NCI-H748 (cell line): ENCODE results near the gene KAZALD1.

Experiments used
- DNase-seq: peaks from one replicate; lab custom pipeline; 2025; ENCODE audit not compliant: unreplicated experiment; lab: John Stamatoyannopoulos, UW

KAZALD1 gene

GRCh38 chr10:101094121-101094879, 32.5 kb downstream of the KAZALD1 start:
- no peak for DNase-seq

DNA sequence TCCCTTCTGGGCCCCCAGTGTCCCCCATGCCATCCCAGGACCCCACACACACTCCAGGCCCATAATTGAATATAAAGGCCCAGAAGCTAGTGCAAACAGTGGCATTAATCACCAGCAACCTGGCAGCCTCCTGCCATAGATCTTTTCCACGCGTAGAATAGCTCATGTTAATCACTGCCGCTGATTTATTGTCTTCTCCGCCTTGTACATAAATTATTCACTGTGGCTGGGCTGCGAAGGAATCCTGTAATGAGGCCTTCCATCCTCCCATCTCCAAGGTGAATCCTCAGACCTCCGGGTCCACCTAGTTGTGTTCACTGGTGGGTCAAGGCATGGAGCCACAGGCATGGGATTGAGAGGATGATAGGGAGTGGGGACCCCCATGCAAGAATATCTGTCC, 33.2 kb downstream of the KAZALD1 start:
- DNase-seq, result no peak

- DNase-seq, result peak; percentile 82
Observed at GRCh38 chr10:101095550-101096213, 33.9 kb downstream of the KAZALD1 start.

DNA sequence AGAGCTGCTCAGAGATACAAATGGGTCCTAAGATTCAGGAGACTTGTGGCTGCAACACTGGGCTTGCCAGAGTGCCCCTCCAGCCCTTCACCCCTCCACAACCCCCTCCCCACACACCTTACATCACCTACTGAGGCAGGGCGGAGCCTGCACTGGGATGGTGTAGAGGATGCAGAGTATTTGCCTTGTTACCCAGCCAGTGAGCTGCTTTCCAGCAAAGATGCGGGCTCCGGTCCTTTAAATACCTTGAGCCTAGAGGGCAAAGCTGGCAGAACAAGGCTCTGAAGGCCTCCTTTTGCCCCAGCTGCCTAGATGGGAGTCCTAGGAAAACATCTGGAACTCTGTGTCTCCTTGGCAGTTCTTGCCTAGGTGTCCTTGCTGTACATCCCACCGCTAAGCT, 34.6 kb downstream of the KAZALD1 start:
- DNase-seq, result no peak

- no peak for DNase-seq
Observed at GRCh38 chr10:101097881-101098280, 36.1 kb downstream of the KAZALD1 start.

DNA sequence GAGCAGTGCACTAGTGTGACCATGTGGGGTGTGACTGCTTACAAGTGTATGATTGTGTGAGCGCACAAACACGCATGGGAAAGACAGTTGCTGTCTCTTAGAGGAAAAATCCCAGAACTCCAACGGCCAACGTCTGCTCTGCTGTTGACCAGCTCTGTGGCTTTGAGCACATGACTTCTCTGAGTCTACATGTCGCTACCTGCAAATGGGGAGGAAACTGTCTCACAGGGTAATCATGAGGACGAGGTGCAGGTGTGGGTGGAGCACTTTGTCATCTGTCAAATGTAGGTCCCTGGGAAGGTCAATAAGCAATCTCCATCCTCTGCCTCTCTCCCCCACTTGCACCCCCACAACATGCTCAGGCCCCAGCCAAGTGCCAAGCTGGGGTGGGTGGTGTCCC, 38.1 kb downstream of the KAZALD1 start:
- no peak for DNase-seq

DNA sequence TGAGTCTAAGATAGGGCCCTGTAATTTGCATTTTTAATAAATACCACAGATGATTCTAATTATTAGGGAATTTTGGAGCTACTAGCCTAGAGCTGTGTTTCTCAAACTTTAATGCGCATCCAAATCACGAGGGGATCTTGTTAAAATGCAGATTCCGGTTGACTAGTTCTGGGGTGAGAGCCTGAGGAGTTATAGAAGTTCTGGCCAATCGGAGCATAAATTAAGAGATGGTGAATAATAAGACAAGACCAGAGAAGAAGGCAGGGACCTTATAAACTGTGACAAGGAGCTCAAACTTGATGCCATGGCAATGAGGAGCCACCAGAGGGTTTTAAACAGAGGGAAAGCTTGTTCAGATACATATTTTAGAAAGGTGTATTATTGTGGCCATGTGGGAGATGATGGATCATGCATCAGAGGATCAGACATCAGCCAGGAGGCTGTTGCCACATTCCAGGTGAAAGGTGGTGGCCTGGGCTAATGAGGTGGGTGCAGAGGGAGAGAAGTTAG, 39.6 kb downstream of the KAZALD1 start:
- no peak for DNase-seq

DNA sequence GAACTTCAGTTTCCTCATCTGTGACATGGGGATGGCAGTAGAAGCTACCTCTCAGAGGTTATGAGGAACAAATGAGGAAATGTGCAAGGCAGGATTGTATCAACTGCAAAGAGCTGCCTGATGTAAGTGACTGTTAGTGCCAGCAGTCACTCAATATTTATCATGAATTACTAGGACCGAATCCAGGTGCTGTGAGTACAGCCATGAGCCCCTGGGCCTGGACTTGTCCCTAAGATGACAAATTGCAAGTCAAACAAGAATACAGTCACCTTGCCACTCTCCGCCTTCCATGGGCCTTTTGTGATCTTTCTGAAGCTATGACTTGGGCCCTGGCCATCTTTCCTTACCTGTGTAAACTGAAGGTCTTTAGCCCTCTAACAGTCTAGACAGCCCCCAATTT, 41.6 kb downstream of the KAZALD1 start:
- DNase-seq, result no peak

DNA sequence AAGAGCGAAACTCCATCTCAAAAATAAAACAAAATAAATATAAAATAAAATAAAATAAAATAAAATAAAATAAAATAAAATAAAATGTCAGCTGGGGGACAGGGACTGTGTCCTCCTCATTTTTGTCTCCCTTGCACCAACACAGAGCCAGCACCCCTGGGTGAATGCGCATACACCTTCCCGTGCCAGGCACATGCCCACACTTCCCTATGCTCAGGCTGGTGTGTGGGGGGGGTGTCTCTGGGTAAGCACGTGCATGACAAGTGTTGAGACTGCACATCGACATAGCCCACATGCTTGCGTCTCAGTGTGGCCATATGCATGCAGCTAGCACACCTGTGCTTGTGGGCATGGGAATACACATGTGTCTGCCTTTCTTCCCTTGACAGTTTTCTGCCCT, 44.6 kb downstream of the KAZALD1 start:
- DNase-seq, result no peak

DNA sequence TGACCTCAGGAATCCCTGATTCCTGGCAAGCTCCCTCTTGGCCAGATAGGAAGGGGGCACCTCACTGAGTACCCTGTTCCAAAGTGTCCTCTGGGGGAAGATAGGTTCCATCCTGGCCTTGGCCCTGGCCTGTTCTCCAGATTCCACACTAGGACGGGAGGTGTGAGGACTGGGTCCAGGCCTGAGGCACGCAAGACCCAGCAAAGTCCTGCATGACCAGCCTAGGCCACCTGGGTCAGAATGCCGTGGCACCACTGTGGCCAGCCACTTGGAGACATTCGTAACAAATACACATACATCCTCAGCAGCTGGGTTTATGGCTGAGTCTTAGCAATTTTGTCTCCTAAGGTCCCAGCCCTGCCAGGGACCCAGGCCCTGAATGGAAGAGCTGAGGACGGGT, 46.0 kb downstream of the KAZALD1 start:
- DNase-seq, result no peak

- DNase-seq, result peak; percentile 22
Observed at GRCh38 chr10:101110856-101111523, 49.2 kb downstream of the KAZALD1 start.

GRCh38 chr10:101111547-101111946, 49.8 kb downstream of the KAZALD1 start:
- DNase-seq, result no peak

- DNase-seq, result no peak
Observed at GRCh38 chr10:101112799-101113594, 51.2 kb downstream of the KAZALD1 start.

DNA sequence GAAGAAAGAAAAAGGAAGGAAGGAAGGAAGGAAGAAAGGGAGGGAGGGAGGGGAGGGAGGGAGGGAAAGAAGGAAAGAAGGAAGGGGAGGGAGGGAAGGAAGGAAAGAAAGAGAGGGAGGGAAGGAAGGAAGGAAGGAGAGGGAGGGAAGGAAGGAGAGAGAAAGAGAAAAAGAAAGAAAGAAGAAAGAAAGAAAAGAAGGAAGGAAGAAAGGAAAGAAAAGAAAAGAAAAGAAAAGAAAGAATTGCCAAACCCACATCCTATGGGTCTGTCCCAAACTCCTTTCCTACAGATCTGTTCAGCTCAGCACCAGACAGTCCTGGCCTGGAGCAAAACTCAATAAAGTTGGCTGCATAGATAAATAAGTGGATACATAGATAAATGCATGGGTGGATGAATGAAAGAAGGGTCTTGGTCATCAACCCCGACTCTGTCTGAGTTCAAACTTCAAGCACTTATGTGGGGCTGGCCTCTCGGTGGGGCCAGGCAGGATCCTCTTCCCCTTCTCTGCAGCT, 52.2 kb downstream of the KAZALD1 start:
- no peak for DNase-seq

- no peak for DNase-seq
Observed at GRCh38 chr10:101114646-101115045, 52.9 kb downstream of the KAZALD1 start.
